Measurements from ENCODE around the gene HS1BP3. TPM values are rescaled to one million over a fixed set of nuclear protein-coding genes. Genes with fewer than 3 reads are reported as not detected.

HS1BP3 gene
- total RNA-seq, 2 experiments from 2014 or later: 8.8 to 10.1 TPM

GRCh38 chr2:20671036-20671735 lies 20.3 kb upstream of the HS1BP3 start:
- Histone ChIP-seq H3K27me3 (ENCODE audit: control insufficient read depth in 1 of 2, insufficient read depth in 2 of 2, low read length in 2 of 2) (peaks cover 49 to 63% of the 10 kb centered on the region in 2 experiments), H3K9me3 (ENCODE audit: control insufficient read depth in 1 of 2, insufficient read depth in 1 of 2, low read length in 2 of 2) (peaks cover 0 to 27% of the 10 kb centered on the region in 2 experiments), H3K4me3 (ENCODE audit: low read length) (no peak overlapping the region), H3K4me1 (ENCODE audit: insufficient read depth, low read length) (peaks cover 31% of the 10 kb centered on the region), H3K27ac (ENCODE audit: low read depth in 1 of 2, low read length in 2 of 2) (no peak overlapping the region), H3K36me3 (ENCODE audit: insufficient read depth, low read length) (no peaks in the 10 kb centered on the region)
- intact Hi-C loops (cut with DNase I, micrococcal nuclease): no loop called here
- no peak overlapping the region for H3K27ac Mint-ChIP-seq
- H3K27me3 Mint-ChIP-seq: peaks cover 61% of the 10 kb centered on the region
- ChIA-PET CTCF (interaction anchor here (0.7 kb wide), 1 partner anchor 20 kb away, joined by 3 read pairs; the partner anchor contains the start of gene HS1BP3), POLR2A (no interaction called here)
- DNase-seq (no peak), ATAC-seq (ENCODE audit: poor library complexity) (no peak)
- TF ChIP-seq, protein P1, sequence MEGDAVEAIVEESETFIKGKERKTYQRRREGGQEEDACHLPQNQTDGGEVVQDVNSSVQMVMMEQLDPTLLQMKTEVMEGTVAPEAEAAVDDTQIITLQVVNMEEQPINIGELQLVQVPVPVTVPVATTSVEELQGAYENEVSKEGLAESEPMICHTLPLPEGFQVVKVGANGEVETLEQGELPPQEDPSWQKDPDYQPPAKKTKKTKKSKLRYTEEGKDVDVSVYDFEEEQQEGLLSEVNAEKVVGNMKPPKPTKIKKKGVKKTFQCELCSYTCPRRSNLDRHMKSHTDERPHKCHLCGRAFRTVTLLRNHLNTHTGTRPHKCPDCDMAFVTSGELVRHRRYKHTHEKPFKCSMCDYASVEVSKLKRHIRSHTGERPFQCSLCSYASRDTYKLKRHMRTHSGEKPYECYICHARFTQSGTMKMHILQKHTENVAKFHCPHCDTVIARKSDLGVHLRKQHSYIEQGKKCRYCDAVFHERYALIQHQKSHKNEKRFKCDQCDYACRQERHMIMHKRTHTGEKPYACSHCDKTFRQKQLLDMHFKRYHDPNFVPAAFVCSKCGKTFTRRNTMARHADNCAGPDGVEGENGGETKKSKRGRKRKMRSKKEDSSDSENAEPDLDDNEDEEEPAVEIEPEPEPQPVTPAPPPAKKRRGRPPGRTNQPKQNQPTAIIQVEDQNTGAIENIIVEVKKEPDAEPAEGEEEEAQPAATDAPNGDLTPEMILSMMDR (IDR thresholded peaks at IDR 0.05): no peak
- no peak overlapping the region for H3K4me3 Mint-ChIP-seq
- H3K36me3 Mint-ChIP-seq (ENCODE audit: low read depth): no peaks in the 10 kb centered on the region
- peaks cover 20% of the 10 kb centered on the region for H3K4me1 Mint-ChIP-seq (ENCODE audit: low read depth)
- H3K9me3 Mint-ChIP-seq: no peaks in the 10 kb centered on the region

GRCh38 chr2:20670315-20671035 lies 19.6 kb upstream of the HS1BP3 start:
- ChIA-PET CTCF (interaction anchor here (0.7 to 1.1 kb wide), 2 partner anchors 9 to 19 kb away, joined by 3 read pairs; partner anchors contain the start of gene HS1BP3), POLR2A (no interaction called here)
- intact Hi-C loops (cut with DNase I, micrococcal nuclease): no loop called here
- Histone ChIP-seq H3K4me1 (ENCODE audit: insufficient read depth, low read length) (peaks cover 38% of the 10 kb centered on the region), H3K27ac (ENCODE audit: low read depth in 1 of 2, low read length in 2 of 2) (no peak overlapping the region), H3K27me3 (ENCODE audit: control insufficient read depth in 1 of 2, insufficient read depth in 2 of 2, low read length in 2 of 2) (peaks cover 55 to 70% of the 10 kb centered on the region in 2 experiments), H3K4me3 (ENCODE audit: low read length) (no peak overlapping the region), H3K36me3 (ENCODE audit: insufficient read depth, low read length) (no peaks in the 10 kb centered on the region), H3K9me3 (ENCODE audit: control insufficient read depth in 1 of 2, insufficient read depth in 1 of 2, low read length in 2 of 2) (peaks cover 0 to 34% of the 10 kb centered on the region in 2 experiments)
- peak in 1 of 14 experiments; percentile 19 for DNase-seq
- TF ChIP-seq, protein P1 (IDR thresholded peaks at IDR 0.05): no peak
- peaks cover 68% of the 10 kb centered on the region for H3K27me3 Mint-ChIP-seq
- H3K4me1 Mint-ChIP-seq (ENCODE audit: low read depth): peaks cover 25% of the 10 kb centered on the region
- H3K27ac Mint-ChIP-seq: no peak overlapping the region
- no peaks in the 10 kb centered on the region for H3K36me3 Mint-ChIP-seq (ENCODE audit: low read depth)
- no peaks in the 10 kb centered on the region for H3K9me3 Mint-ChIP-seq
- no peak overlapping the region for H3K4me3 Mint-ChIP-seq
- ATAC-seq (ENCODE audit: poor library complexity): no peak

DNA sequence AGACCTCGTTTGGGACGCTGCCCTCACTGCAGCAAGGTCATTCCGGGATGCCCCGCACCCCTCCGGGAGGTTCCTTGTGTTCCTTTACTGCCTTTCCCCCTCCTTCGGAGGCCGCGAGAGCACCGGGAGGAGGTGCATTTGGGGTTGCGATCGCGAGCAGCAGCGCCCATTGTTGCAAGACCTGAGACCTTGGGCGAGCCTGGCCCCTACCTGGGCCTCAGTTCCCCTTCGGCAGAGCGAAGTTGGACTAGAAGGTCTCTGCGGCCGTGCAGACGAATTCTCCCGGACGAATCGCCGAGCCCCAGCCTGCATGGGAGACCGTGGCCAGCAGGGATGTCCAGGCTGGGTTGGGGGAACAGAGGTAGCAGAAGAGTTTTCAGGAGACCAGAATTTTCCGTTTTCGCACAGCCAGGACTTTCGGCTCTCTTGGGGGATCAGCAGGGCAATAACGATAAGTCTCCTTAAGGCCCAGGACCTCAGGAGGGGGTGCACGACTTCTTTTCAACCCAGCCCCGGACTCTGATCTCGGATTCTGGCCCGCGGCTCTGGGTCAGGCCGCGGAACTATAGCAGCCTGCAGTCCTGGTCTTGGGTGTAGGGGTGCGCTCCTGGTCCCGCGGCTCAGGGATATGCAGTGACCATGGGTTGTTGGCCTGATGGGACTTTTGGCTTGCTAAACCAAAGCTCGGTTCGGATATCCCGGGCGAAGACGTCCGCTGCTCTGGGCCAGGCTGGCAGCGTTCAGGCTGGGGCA lies 18.8 kb upstream of the HS1BP3 start:
- intact Hi-C loops (cut with DNase I, micrococcal nuclease): loop anchor here in 1 of 2 experiments (10.0 kb wide), 1 partner anchor 155 kb away; the partner anchor contains the start of gene LDAH
- H3K9me3 Mint-ChIP-seq: no peaks in the 10 kb centered on the region
- H3K27ac ChIP-seq (ENCODE audit: low read depth in 1 of 2, low read length in 2 of 2): no peak overlapping the region
- TF ChIP-seq, protein P1 (IDR thresholded peaks at IDR 0.05): no peak
- DNase-seq (no peak), ATAC-seq (ENCODE audit: poor library complexity) (no peak)
- no peak overlapping the region for H3K27ac Mint-ChIP-seq
- H3K4me1 ChIP-seq (ENCODE audit: insufficient read depth, low read length): peaks cover 42% of the 10 kb centered on the region
- H3K9me3 ChIP-seq (ENCODE audit: control insufficient read depth in 1 of 2, insufficient read depth in 1 of 2, low read length in 2 of 2): peaks cover 0 to 39% of the 10 kb centered on the region in 2 experiments
- H3K4me3 Mint-ChIP-seq: no peak overlapping the region
- ChIA-PET CTCF (interaction anchor here (1.1 kb wide), 1 partner anchor 8 kb away, joined by 3 read pairs; no protein-coding TSS in a partner anchor), POLR2A (no interaction called here)
- H3K27me3 ChIP-seq (ENCODE audit: control insufficient read depth in 1 of 2, insufficient read depth in 2 of 2, low read length in 2 of 2): peaks cover 62 to 77% of the 10 kb centered on the region in 2 experiments
- no peaks in the 10 kb centered on the region for H3K36me3 Mint-ChIP-seq (ENCODE audit: low read depth)
- H3K27me3 Mint-ChIP-seq: peaks cover 76% of the 10 kb centered on the region
- H3K36me3 ChIP-seq (ENCODE audit: insufficient read depth, low read length): no peaks in the 10 kb centered on the region
- peaks cover 32% of the 10 kb centered on the region for H3K4me1 Mint-ChIP-seq (ENCODE audit: low read depth)
- no peak overlapping the region for H3K4me3 ChIP-seq (ENCODE audit: low read length)

All from CD4-positive, alpha-beta T cell (primary cell).